Panc1 (cell line): Measurements from ENCODE around the gene AUNIP. TPM values are rescaled to one million over a fixed set of nuclear protein-coding genes. Genes with fewer than 3 reads are reported as not detected.

Experiments used
- ATAC-seq: fragments of 200-7000 bp; cut with Tn5 transposase; 2 replicates; pipeline ENCODE4 v1.9.1; 2020; ENCODE audit warnings: mild to moderate bottlenecking, moderate library complexity
- BruUV-seq: library from RNA; stranded (reverse); fragments of 400-500 nt; replicated peaks from 2 replicates; lab custom pipeline; 2021; lab: Mats Ljungman, UMichigan
- CTCF ChIA-PET: fragments of 300-600 bp; sonication (Branson Sonifier 250); formaldehyde crosslinking; loops from one replicate; lab custom pipeline; 2022; ENCODE audit warnings: antibody characterized with exemption; lab: Charles Lee
- POLR2A ChIA-PET: fragments of 300-600 bp; sonication (Branson Sonifier 250); formaldehyde crosslinking; loops from one replicate; lab custom pipeline; 2022; ENCODE audit warnings: antibody characterized with exemption; lab: Charles Lee
- DNase-seq: peaks from one replicate; pipeline ENCODE4 v3.0.0-alpha.2; 2010; ENCODE audit warnings: low read depth, low spot score
- H3K27ac ChIP-seq: 2 replicates; pipeline ENCODE4 v1.5.1; 2011; ENCODE audit warnings: mild to moderate bottlenecking, low read length, inconsistent platforms
- H3K27me3 ChIP-seq: fragments of 200-500 bp; sonication (Bioruptor generic); 2 replicates; pipeline ENCODE4 v1.6.0; 2014; ENCODE audit warnings: low read length, inconsistent platforms; ENCODE audit not compliant: control insufficient read depth, insufficient read depth
- H3K36me3 ChIP-seq: fragments of 200-500 bp; sonication (Bioruptor generic); 2 replicates; pipeline ENCODE4 v1.5.1; 2014; ENCODE audit warnings: inconsistent platforms, mild to moderate bottlenecking, low read length, moderate library complexity; ENCODE audit not compliant: control insufficient read depth, insufficient read depth
- H3K4me1 ChIP-seq: 2 replicates; pipeline ENCODE4 v1.5.1; 2011; ENCODE audit warnings: inconsistent platforms, mild to moderate bottlenecking, low read length, moderate library complexity; ENCODE audit not compliant: control insufficient read depth, insufficient read depth
- H3K4me3 ChIP-seq, 2 experiments: 2 replicates each; pipeline ENCODE4 v1.5.1; 2011 to 2012; ENCODE audit warnings: low read depth in 2 of 2, low read length in 2 of 2, mild to moderate bottlenecking in 2 of 2, inconsistent platforms in 1 of 2, moderate library complexity in 1 of 2
- H3K9me3 ChIP-seq: fragments of 200-500 bp; sonication (Bioruptor generic); 2 replicates; pipeline ENCODE4 v1.5.1; 2014; ENCODE audit warnings: low read depth, mild to moderate bottlenecking, inconsistent platforms, low read length, moderate library complexity; ENCODE audit not compliant: control insufficient read depth, insufficient read depth
- CTCF ChIP-seq: fragments of 450-650 bp; IDR thresholded peaks from 2 replicates; pipeline ENCODE4 v1.5.1; 2017; ENCODE audit warnings: mild to moderate bottlenecking
- POLR2AphosphoS5 ChIP-seq: IDR thresholded peaks from 2 replicates; pipeline ENCODE4 v1.6.1; 2012; ENCODE audit warnings: mild to moderate bottlenecking, low read depth, low read length, moderate library complexity
- SIN3A ChIP-seq: IDR thresholded peaks from 2 replicates; pipeline ENCODE4 v1.6.1; 2012; ENCODE audit warnings: low read depth, mild to moderate bottlenecking, low read length, moderate library complexity, borderline replicate concordance; ENCODE audit not compliant: insufficient read depth
- TCF7L2 ChIP-seq: IDR thresholded peaks from 2 replicates; pipeline ENCODE4 v1.6.1; 2011; ENCODE audit warnings: mild to moderate bottlenecking, low read depth, low read length, inconsistent platforms
- in situ Hi-C: cut with HindIII; loops from 2 replicates; pipeline ENCODE4 v1.10.0; 2016; ENCODE audit warnings: low sequenced_read_pairs, low pct_unique_long_range_greater_than_20kb
- intact Hi-C: fragments of 100-400 bp; cut with micrococcal nuclease; formaldehyde crosslinking; loops from one replicate; pipeline ENCODE4 v1.10.0; 2022; ENCODE audit not compliant: unreplicated experiment
- total RNA-seq: library from RNA; stranded (reverse); gene quantifications from one replicate; pipeline ENCODE4 v1.2.1, GENCODE V29; 2021; ENCODE audit not compliant: unreplicated experiment
- TF ChIP-seq, protein P1 (sequence below), 2 experiments: IDR thresholded peaks; 2 replicates each; pipeline ENCODE4 v1.6.1; 2011 to 2012; ENCODE audit warnings: low read depth in 2 of 2, control low read depth in 1 of 2, low read length in 1 of 2, mild to moderate bottlenecking in 1 of 2, moderate library complexity in 1 of 2; ENCODE audit not compliant: insufficient read depth in 1 of 2

The AUNIP gene
- total RNA-seq, 1 experiment from 2014 or later = 12.2 TPM

GRCh38 chr1:25792115-25792514 lies 67.1 kb downstream of the AUNIP start:
- ChIA-PET POLR2A (no interaction called here), CTCF (no interaction called here)
- ATAC-seq (no peak), DNase-seq (no peak)
- Histone ChIP-seq H3K27me3 (no peaks in the 10 kb centered on the region), H3K9me3 (no peaks in the 10 kb centered on the region), H3K4me3 (no peak overlapping the region), H3K4me1 (no peaks in the 10 kb centered on the region), H3K36me3 (no peaks in the 10 kb centered on the region), H3K27ac (no peak overlapping the region)
- intact Hi-C loops (no loop called here), in situ Hi-C loops (no loop called here)
- TF ChIP-seq, protein P1, sequence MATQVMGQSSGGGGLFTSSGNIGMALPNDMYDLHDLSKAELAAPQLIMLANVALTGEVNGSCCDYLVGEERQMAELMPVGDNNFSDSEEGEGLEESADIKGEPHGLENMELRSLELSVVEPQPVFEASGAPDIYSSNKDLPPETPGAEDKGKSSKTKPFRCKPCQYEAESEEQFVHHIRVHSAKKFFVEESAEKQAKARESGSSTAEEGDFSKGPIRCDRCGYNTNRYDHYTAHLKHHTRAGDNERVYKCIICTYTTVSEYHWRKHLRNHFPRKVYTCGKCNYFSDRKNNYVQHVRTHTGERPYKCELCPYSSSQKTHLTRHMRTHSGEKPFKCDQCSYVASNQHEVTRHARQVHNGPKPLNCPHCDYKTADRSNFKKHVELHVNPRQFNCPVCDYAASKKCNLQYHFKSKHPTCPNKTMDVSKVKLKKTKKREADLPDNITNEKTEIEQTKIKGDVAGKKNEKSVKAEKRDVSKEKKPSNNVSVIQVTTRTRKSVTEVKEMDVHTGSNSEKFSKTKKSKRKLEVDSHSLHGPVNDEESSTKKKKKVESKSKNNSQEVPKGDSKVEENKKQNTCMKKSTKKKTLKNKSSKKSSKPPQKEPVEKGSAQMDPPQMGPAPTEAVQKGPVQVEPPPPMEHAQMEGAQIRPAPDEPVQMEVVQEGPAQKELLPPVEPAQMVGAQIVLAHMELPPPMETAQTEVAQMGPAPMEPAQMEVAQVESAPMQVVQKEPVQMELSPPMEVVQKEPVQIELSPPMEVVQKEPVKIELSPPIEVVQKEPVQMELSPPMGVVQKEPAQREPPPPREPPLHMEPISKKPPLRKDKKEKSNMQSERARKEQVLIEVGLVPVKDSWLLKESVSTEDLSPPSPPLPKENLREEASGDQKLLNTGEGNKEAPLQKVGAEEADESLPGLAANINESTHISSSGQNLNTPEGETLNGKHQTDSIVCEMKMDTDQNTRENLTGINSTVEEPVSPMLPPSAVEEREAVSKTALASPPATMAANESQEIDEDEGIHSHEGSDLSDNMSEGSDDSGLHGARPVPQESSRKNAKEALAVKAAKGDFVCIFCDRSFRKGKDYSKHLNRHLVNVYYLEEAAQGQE (IDR thresholded peaks at IDR 0.05; ENCODE audit: insufficient read depth in 1 of 2, low read depth in 2 of 2, low read length in 1 of 2) = no peak
- no peak for TF ChIP-seq TCF7L2
- TF ChIP-seq CTCF = no peak
- TF ChIP-seq SIN3A = no peak
- no peak for TF ChIP-seq POLR2AphosphoS5
- no TSS peak for BruUV-seq

DNA sequence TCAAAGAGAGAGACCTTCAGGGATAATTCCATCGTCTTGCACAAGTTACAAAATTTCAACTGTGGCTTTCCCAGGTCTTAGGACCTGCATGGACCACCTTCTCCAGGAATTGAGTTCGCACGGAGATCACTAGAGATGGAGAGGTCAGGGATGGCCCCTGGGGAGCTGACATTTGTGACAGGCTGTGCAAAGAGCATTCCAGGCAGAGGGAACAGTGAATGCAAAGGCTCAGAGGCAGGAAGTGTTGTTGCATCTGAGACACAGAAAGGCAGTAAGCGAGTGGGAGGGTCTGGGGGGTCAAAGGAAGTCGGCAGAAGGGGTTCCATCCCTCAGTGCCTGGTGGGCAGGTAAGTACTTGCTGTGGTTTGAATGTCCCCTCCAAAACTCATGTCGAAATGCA lies 68.8 kb downstream of the AUNIP start:
- Histone ChIP-seq H3K36me3 (no peaks in the 10 kb centered on the region), H3K4me1 (no peaks in the 10 kb centered on the region), H3K9me3 (no peaks in the 10 kb centered on the region), H3K4me3 (no peak overlapping the region), H3K27ac (no peak overlapping the region), H3K27me3 (no peaks in the 10 kb centered on the region)
- in situ Hi-C loops = no loop called here
- TF ChIP-seq CTCF (no peak), SIN3A (no peak), POLR2AphosphoS5 (no peak), TCF7L2 (no peak)
- TF ChIP-seq, protein P1 (IDR thresholded peaks at IDR 0.05; ENCODE audit: insufficient read depth in 1 of 2, low read depth in 2 of 2, low read length in 1 of 2) = no peak
- ChIA-PET POLR2A (no interaction called here), CTCF (no interaction called here)
- intact Hi-C loops = no loop called here
- DNase-seq = no peak
- ATAC-seq = no peak
- no TSS peak for BruUV-seq
